Activated gamma-delta T cell (primary cell): Measurements from ENCODE around the gene TAF10.

Experiments used
- DNase-seq: peaks from one replicate; lab custom pipeline; 2025; lab: John Stamatoyannopoulos, UW

The TAF10 gene

DNA sequence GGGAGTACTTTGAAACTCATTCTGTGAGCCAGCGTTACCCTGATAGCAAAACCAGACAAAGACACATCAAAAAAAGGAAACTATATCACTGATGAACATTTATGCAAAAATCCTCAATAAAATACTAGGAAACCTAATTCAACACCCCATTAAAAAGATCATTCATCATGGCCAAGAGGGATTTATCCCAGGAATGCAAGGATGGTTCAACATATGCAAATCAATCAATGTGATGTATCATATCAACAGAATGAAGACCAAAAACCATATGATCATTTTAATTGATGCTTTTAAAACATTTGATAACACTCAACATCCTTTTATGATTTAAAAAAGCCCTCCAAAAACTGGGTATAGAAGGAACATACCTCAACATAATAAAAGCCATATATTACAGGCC lies 28.4 kb downstream of the TAF10 start:
- no peak for DNase-seq

DNA sequence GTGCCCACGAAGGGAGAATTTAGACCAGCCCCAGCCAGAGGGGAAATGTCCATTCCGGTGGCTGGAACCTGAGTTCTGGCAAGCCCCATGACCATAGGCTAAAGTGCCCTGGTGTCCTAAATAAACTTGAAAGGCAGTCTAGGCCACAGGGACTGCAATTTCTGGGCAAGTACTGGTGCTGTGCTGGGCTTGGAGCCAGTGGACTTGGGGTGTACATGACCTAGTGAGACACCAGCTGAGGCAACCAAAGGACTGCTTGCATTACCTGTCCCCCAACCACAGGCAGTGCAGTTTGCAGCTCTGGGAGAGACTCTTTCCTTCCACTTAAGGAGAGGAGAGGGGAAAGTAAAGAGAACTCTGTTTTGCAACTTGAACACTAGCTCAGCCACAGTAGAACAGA lies 32.3 kb downstream of the TAF10 start:
- DNase-seq, result no peak

DNA sequence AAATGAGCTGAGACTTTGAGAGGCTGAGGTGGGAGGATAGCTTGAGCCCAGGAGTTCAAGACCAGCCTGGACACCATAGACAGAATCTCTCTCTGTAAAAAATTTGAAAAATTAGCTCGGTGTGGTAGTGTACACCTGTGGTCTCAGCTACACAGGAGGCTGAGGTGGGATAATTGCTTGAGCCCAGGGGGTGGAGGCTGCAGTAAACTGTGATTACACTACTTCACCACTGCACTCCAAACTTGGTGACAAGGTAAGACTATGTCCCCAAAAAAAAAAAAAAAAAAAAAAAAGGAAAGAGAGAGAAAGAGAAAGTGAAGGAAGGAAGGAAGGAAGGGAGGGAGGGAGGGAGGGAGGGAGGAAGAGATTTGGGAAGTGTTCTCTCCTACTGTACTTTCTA lies 33.9 kb downstream of the TAF10 start:
- no peak for DNase-seq

DNA sequence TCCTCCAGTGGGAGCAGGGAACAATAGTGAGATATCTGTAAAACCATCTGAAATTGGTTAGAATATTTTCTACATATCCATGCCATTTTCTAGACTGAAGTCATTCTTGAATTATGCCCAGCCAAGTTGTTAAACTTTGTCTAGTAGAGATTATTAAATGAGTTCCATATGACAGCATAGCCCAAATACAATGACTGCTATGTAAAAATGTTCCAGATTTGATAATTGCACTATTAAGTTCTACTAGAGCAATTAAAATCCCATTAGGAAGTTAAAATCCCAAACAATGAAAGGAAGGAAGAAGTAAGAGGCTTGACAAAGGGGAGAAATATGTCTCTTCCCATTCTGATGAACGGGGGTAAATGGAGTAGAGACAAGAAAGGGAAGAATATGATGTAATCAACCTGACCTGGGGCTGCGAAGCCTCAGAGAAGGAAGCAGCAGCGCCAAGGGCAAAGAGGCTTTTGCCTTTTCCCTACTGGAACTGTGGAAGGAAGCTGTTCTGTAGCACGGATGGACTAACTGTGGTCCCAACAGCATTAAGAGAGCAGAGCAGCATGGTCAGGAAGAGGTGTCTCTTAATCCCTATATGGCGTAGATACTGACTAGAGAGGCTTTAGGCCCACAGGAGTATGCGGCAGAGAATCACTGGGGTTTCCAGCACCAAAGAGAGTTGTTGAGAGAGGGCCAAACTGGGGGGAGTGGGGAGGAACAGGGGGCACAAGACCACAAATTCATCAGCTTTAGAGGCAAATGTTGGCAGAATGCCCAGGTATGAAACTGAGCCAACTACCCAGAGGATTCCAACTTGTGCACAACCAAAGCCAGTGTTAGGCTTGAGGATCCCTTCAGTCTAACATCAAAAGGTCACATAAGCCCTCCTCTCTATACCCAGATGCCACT lies 35.3 kb downstream of the TAF10 start:
- no peak for DNase-seq

DNA sequence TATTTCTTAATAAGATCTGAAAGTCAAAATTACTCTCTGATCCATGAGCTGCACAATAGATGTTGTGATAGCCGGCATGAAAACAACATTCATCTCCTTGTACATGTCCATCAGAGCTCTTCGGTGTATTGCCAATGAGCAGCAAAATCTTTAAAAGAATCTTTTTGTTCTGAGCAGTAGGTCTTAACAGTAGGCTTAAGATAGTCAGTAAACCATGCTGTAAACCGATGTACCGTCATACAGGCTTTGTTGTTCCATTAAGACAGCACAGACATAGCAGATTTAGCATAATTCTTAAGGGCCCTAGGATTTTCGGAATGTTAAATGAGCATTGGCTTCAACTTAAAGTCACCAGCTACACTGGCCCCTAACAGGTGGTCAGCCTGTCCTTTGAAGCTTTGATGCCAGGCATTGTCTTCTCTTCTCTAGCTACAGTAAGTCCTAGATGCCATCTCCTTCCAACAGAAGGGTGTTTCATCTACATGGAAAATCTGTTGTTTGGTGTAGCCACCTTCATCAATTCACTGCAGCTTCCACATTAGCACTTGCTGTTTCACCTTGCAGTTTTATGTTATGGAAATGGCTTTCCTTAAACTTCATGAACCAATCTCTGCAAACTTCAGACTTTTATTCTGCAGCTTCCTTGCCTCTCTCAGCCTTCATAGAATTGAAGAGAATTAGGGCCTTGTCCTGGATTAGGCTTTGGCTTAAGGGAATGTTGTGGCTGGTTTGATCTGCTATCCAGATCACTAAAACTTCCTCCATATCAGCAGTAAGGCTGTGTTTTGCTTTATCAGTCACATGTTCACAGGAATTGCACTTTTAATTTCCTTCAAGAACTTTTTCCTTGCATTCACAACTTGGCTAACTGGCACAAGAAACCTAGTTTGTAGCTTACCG lies 37.0 kb downstream of the TAF10 start:
- no peak for DNase-seq

DNA sequence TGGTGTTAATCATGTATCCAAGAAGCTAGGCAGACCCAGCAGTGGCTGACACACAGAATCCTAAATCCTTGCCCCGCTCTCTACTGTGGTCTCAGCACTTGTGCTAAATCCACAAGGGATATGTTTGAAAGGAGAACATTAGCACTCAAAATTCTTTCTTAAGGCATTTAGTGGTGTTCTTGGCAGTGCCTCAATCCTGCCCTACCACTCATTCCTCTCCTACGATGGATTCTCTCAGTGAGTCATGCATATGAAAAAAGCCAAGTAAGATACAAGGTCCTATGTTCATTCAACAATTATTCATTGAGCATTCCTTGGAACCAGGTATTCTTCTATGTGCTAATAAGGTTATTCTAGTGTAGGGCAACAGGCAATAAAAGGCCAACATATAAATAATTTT lies 39.8 kb downstream of the TAF10 start:
- no peak for DNase-seq

DNA sequence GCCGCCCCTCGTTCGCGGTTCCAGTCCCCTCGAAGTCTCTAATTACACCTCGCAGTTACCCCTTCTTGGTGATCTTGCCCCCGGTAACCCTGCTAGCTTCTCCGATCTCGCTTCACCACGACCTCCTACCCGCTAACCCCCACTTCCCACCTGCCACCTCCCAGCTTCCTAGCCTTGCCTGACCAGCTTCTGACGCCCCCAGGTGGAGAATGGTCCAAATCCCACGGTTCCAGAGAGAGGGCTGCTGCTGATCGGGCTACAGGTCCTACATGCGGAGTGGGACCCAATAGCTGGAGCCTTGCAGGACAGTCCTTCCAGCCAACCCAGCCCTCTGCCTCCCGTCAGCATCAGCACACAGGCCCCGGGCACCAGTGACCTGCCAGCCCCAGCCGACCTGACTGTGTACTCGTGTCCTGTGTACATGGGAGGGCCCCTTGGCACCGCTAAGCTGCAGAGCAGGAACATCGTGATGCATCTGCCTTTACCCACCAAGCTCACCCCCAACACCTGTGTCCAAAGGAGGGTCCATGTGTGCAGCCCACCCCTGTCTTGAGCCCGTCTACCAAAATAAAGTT lies 40.5 kb downstream of the TAF10 start:
- no peak for DNase-seq

DNA sequence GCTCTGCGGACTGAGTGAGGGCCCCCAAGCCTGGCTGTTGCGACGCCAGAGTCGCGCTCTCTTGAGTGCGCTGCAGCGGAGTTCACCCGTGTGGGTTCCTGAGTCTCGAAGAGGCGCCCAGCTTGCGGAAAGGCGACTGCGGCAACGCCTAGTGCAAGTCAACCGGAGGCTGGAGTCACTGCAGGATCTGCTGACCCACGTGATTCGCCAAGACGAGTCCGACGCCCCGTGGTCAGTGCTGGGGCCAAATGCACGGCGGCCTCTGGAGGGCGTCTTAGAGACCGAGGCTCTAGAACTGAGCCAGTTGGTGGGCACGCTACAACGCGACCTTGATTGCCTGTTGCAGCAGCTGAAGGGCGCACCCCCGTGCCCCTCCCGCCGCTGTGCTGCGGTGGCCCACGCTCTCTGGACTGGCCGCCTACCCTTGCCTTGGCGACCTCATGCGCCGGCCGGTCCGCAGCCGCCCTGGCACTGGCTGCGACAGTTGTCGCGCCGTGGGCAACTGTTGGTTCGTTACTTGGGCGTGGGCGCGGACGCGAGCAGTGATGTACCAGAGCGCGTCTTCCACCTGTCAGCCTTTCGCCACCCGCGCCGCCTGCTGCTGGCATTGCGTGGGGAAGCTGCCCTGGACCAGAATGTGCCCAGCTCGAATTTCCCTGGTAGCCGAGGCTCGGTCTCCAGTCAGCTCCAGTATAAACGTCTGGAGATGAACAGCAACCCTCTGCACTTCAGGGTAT lies 41.2 kb downstream of the TAF10 start:
- no peak for DNase-seq

DNA sequence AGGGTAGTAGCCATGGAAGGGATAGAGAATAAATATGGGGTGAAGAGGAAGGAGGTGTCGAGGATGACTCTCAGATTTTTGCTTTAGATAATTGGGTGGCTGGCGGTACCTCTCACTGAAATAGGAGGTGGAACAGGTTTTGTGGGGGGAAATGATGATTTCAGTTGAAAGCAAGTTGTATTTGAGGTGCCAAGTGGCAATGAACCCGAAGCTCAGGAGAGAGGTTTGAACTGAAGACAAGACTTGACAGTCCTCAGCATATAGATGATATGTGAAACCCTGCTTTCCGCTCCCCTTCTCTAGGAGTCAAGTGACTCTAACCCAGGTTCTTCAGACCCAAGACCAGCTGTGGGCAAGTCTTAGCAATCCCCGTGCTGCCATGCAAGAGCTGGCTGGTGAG lies 42.3 kb downstream of the TAF10 start:
- DNase-seq, result no peak

DNA sequence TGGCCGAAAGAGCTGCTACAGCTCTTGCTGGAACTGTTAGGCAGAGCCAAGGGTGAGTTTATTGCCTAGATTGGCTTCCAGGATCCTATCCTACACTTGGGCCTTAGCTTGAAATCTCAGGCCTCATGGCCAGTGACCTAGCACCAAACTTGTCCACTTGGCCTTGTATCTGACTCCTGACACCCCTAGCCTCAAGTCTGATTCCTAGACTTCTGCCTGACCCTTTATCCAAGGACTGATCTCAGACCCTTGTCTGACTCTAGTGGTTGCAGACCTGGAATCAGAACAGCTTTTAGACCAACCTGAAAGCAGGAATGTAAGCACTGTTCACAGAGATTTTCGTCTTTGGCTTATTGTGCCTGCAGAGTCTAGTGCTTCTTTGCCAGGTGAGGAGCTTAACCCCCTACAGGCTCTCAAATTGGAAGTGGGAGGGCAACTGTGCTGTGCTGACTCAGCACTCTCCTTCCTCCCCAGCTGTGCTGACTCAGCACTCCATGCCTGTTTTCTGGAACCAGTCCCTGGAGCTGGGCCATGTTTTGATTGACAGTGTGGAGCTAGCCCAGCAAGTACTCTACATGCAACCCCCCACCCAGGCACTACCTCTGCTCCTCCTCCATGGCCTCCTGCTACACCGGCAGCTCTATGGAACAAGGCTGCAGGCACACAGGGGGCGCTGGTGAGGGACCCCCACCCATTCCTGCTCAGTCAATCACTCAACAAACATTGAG lies 43.7 kb downstream of the TAF10 start:
- DNase-seq, result no peak

DNA sequence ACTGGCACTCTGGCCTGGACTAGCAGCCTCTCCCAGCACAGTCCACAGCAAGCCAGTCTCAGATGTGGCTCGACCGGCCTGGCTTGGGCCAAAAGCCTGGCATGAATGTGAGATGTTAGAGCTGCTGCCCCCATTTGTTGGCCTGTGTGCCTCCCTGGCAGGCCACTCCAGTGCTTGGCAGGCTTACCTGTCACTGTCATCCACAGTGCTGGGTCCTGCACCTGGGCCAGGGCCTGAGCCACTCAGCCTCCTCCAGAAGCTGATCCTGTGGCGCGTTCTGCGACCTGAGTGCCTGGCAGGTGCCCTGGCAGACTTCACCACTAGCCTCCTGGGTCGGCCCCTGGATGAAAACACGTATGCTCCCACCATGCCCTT lies 44.7 kb downstream of the TAF10 start:
- DNase-seq, result no peak

DNA sequence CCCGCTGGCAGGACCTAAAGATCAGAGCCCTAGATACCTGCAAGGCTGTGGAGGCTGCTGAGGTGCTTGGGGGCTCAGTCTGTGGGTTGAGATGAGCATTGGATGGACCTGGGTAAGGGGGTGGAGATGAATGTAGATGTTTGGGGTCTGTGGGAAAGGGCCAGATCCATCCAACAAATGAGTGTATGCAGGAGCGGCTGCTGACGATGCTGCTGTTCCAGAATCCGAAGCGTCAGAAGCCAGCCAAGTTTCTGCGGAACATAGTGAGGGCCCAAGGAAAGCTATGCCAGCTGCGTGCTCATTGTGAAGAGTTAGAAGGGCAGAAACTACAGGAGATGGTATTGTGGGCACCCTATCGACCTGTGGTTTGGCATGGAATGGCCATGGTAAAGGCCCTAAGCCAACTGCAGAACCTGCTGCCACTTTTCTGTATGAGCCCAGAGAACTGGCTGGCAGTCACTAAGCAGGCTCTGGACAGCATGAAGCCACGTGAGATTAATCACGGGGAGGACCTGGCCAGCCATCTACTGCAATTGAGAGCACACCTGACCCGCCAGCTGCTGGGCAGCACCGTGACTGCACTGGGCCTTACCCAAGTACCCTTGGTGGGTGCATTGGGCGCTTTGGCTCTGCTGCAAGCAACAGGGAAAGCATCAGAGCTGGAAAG lies 45.2 kb downstream of the TAF10 start:
- no peak for DNase-seq

DNA sequence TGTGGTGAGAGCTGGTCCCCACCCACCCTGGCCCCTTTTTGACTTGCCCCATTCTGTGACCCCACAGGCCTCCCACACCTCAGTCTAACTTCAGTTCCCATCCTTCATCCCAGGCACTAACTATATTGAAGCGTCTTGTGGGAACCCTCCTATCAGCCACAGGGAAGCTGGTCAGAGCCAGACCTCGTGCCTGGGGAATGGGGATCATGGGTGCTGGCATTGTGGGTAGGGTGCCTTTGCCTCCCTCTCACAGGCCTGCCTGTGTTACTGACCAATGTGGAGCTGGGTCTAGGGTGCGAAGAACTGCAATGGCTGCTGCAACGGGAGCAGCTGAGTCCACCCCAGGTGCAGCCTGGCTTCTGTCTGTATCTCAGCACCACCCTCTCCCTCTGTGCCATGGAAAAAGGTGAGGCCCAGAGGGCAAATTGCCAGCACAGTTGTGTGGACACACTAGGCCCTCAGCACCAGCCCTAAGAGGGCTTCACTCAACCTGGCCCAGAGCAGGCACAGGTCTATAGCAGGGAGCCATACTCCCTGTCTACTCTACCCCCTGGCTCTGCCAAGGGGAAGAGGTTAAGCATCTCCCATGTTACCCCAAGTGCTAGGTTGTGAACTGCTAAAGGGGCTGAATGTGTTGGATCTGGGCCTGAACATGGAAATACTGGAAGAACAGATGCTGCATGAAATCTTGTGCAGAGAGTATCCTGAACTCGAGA lies 45.9 kb downstream of the TAF10 start:
- no peak for DNase-seq

DNA sequence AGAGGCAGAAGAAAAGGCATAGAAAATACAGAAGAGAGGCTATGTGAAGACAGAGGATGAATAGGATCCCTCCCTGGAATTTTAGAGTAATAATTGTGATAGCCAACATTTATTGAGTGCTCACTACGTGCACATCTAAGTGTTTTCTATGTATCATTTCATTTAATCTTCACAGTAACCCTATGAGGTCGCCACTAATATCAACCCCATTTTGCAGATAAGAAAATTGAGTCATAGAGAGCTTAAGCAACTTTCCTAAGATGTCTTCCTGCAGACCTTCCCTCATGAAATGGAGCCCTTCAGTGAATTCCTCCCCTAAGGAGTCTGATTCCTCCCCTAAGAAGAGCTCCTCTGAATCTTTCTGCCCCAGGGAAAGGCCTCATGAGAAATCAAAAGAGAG lies 46.7 kb downstream of the TAF10 start:
- no peak for DNase-seq

DNA sequence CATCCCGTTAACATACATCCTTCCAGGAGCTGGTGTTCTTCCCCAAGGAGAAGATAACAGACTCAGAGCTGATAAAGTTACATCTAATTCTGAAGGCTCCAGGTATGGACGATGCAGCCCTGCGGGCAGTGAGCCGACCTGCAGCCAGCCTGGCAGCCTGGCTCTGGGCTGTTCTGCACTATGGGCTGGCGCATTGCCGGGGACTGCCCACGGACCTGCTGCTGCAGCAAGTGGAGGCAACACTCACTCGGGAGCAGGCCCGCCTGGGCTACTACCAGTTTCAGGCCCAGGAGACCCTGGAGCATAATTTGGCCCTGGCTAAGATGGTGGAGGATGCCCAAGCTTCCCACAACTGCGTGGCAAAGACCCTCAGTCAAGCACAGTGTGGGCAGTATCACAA lies 48.3 kb downstream of the TAF10 start:
- DNase-seq, result no peak

DNA sequence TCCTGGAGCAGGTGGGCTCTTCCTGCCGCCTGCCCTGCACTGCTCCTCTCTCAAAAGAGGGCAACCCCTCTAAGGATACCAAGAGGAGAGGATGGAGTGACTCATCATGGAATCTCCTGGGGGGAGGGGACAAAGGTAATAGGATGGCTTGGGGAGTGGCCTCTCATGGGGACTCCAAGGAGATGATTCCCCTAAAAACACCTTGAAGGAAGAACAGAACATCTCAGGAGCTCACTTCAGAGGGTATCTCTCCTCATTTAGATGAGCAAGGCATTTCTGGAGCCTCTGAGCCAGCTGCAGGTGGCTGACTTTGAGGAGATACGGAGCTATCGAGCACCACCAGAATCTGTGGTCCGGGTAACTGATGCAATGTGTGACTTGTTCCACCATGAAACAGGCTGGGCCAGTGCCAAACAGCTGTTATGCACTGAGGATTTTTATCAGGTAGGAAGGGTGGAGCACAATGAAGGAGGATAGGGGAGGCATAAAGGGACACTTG lies 48.8 kb downstream of the TAF10 start:
- no peak for DNase-seq

DNA sequence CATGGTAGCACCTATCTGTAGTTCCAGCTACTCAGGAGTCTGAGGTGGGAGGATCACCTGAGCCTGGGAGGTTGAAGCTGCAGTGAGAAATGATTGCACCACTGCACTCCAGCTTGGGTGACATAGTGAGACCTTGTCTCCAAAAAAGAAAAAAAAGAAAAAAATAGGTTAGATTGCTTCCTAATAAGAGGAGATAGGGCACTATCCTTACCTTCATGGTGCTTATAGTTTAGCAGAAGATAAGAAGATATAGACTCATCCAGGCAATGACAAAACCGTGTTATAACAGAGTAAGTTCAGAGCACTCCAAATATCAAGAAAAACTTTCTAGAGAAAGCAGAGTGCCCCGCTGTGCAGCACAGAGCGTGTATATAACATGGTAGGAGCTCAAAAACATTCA lies 50.7 kb downstream of the TAF10 start:
- DNase-seq, result no peak
